Stimulated activated CD4-positive, alpha-beta T cell treated with anti-CD3 and anti-CD28 coated beads, Interleukin-4, amount 100 ng/mL, for 24 hours (primary cell): Measurements from ENCODE around the gene GRID1.
"Not testable (repeated sequence)": the region's sequence is repeated elsewhere in the genome, so short reads cannot be mapped to it uniquely, and the experiment has no call there.

Experiments
- DNase-seq: peaks from one replicate; pipeline ENCODE4 v3.0.0-alpha.2; 2020

GRID1 gene

GRCh38 chr10:86051586-86051985, 315.0 kb downstream of the GRID1 start:
- no peak for DNase-seq

GRCh38 chr10:86049442-86049841, 317.2 kb downstream of the GRID1 start:
- no peak for DNase-seq

- no peak for DNase-seq
These were observed 317.6 kb downstream of the GRID1 start for GRCh38 chr10:86048973-86049372.

- no peak for DNase-seq
These were observed 318.0 kb downstream of the GRID1 start for GRCh38 chr10:86048571-86048970.

GRCh38 chr10:86047588-86047987, 319.0 kb downstream of the GRID1 start:
- peak; percentile 19 for DNase-seq

GRCh38 chr10:86046845-86047460, 319.6 kb downstream of the GRID1 start:
- peak; percentile 15 for DNase-seq

- no peak for DNase-seq
These were observed 320.7 kb downstream of the GRID1 start for GRCh38 chr10:86045896-86046295.

- no peak for DNase-seq
These were observed 322.6 kb downstream of the GRID1 start for GRCh38 chr10:86044029-86044428.

GRCh38 chr10:86043236-86043635, 323.4 kb downstream of the GRID1 start:
- DNase-seq: no peak

GRCh38 chr10:86042161-86042560, 324.4 kb downstream of the GRID1 start:
- no peak for DNase-seq

GRCh38 chr10:86041116-86041515, 325.5 kb downstream of the GRID1 start:
- DNase-seq: no peak

GRCh38 chr10:86038371-86038770, 328.2 kb downstream of the GRID1 start:
- DNase-seq: no peak

GRCh38 chr10:86037096-86037495, 329.5 kb downstream of the GRID1 start:
- no peak for DNase-seq

GRCh38 chr10:86036544-86036831, 330.1 kb downstream of the GRID1 start:
- no peak for DNase-seq

GRCh38 chr10:86035791-86036543, 330.6 kb downstream of the GRID1 start:
- DNase-seq: no peak

- no peak for DNase-seq
These were observed 331.9 kb downstream of the GRID1 start for GRCh38 chr10:86034710-86035109.

- DNase-seq: no peak
These were observed 333.0 kb downstream of the GRID1 start for GRCh38 chr10:86033581-86033980.

- not testable (repeated sequence) for DNase-seq
These were observed 334.5 kb downstream of the GRID1 start for GRCh38 chr10:86032087-86032486.

- DNase-seq: no peak
These were observed 336.3 kb downstream of the GRID1 start for GRCh38 chr10:86030312-86030711.

- DNase-seq: no peak
These were observed 339.2 kb downstream of the GRID1 start for GRCh38 chr10:86027346-86027745.

GRCh38 chr10:86025509-86025908, 341.1 kb downstream of the GRID1 start:
- no peak for DNase-seq

GRCh38 chr10:86024281-86025041, 342.1 kb downstream of the GRID1 start:
- DNase-seq: no peak

GRCh38 chr10:86023931-86024280, 342.7 kb downstream of the GRID1 start:
- DNase-seq: no peak

- no peak for DNase-seq
These were observed 343.3 kb downstream of the GRID1 start for GRCh38 chr10:86023336-86023735.
